Measurements from ENCODE around the gene MMP1. TPM values are rescaled to one million over a fixed set of nuclear protein-coding genes. Genes with fewer than 3 reads are reported as not detected.

Gene MMP1
- total RNA-seq, 2 donors from 2014 or later, result 0.42 to 2.9 TPM

DNA sequence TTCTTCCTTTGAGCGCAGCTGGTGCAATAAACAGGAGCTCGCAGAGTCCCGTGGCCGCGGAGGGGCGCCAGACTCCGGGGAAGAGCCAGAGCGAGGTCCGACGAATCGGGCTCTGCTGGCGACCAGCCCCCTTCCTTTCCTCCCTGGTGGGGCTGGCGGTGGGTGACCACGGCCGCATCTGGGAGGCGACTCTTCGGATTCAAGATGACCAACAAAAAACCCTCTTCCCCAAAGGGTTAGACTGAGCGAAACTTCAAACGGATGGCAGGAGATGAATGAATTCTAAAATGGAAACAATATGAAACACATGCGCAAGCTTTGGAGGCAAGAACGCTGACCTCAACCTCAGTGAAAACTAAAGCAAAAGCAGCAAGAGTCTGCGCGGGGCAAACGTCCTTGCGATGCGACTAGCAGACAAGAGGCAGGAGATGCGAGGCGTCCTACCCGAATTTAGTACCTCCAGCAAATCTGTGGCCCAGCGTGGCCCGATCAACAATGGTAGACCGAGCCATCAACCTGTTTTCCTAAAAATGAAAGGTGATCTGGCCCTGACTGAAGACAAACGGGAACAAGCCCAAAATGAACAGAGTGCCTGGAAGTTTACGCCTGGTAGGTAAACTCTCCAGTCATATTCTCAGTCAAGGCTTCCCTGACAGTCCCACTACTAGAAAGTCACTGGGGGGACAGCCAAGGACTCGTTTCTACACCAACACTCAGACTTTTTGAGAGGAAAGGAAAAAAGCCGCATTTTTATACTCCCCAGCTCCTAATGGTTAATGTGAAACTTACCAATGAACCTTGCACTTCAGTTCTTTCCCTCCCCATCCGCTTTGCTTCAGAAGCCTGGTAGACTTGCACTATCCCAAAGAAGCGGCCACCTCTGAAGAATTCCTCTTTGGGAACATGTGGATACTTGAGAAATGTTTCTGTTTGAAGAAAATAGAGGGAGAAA is 33.8 kb upstream of the MMP1 start:
- intact Hi-C loops (cut with DNase I), result loop anchor here (5.0 kb wide), 1 partner anchor 111 kb away; no protein-coding TSS in a partner anchor
- DNase-seq, result peak; percentile 66
- peak; percentile 42 for TF ChIP-seq CTCF (IDR thresholded peaks at IDR 0.05)
- no peak overlapping the region for H3K27ac ChIP-seq
- no peak overlapping the region for H3K4me3 ChIP-seq
- no peaks in the 10 kb centered on the region for H3K36me3 ChIP-seq
- no peaks in the 10 kb centered on the region for H3K9me3 ChIP-seq
- H3K4me1 ChIP-seq, result no peaks in the 10 kb centered on the region
- H3K27me3 ChIP-seq, result no peaks in the 10 kb centered on the region
- H3K9ac ChIP-seq (ENCODE audit: low read depth in 2 of 2, low read length in 2 of 2), result no peak overlapping the region

DNA sequence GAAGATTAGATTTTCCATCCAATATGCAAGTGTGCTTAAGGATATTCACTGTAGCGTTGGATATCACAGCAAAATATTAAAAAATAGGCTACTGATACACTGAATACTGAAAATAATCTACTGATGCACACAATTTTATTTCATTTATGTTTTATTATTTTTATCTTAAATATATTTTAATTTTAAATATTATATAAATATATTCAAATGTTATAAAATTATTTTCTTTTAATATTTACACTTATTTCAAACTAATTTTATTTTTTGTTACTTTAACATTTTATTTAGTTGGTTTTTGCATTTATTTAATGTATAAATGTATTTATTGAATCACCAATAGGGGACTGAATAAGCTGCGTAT is 33.1 kb upstream of the MMP1 start:
- no peak for DNase-seq
- Histone ChIP-seq H3K27ac (no peak overlapping the region), H3K27me3 (no peaks in the 10 kb centered on the region)

GRCh38 chr11:102830001-102830727 is 32.2 kb upstream of the MMP1 start:
- H3K36me3 ChIP-seq, result no peaks in the 10 kb centered on the region
- H3K4me1 ChIP-seq, result no peaks in the 10 kb centered on the region
- no peak for DNase-seq
- no peak overlapping the region for H3K4me3 ChIP-seq
- TF ChIP-seq CTCF (IDR thresholded peaks at IDR 0.05), result no peak
- no peak overlapping the region for H3K27ac ChIP-seq
- H3K9ac ChIP-seq (ENCODE audit: low read depth in 2 of 2, low read length in 2 of 2), result no peak overlapping the region
- H3K27me3 ChIP-seq, result no peaks in the 10 kb centered on the region
- H3K9me3 ChIP-seq, result no peaks in the 10 kb centered on the region
- intact Hi-C loops (cut with DNase I), result loop anchor here (5.0 kb wide), 1 partner anchor 112 kb away; no protein-coding TSS in a partner anchor

More for the DNA sequence above, 33.1 kb upstream of the MMP1 start:
- no peaks in the 10 kb centered on the region for H3K4me1 ChIP-seq
- no peaks in the 10 kb centered on the region for H3K9me3 ChIP-seq
- no peak overlapping the region for H3K4me3 ChIP-seq
- intact Hi-C loops (cut with DNase I), result loop anchor here (5.0 kb wide), 1 partner anchor 111 kb away; no protein-coding TSS in a partner anchor
- TF ChIP-seq CTCF (IDR thresholded peaks at IDR 0.05), result no peak
- no peaks in the 10 kb centered on the region for H3K36me3 ChIP-seq
- H3K9ac ChIP-seq (ENCODE audit: low read depth in 2 of 2, low read length in 2 of 2), result no peak overlapping the region

DNA sequence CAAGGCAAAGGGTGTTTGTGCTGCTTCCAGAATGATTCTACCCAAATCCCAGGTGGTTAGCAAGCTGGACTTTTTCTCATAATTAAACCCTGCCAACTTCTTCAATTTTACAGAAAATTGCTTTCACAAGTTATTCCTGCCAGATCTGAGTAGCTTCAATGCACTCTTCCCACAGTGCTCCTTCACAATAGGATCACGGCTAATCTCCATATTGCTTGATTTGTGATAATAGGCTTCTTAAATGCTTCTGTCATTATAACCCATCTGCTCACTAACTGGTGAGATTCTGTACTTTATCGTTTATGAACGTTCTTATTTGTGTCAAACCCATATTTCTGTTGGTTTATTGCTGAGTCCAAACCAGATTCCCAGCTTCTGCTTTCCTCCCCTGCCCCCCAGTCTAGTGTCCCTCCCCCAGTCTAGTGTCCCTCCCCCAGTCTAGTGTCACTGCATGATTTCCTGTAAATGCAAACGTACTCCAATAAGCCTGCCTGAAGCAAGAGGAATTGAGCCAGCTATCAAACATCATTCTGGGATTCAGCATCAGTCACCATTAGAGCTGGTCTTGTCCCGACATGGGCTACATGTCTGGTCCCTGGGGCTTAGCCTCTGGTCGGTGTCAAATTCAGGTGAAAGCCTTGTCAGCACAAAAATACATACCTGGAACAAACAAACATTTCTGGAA is 31.5 kb upstream of the MMP1 start:
- Histone ChIP-seq H3K4me3 (no peak overlapping the region), H3K9me3 (no peaks in the 10 kb centered on the region), H3K27me3 (no peaks in the 10 kb centered on the region), H3K27ac (no peak overlapping the region), H3K9ac (ENCODE audit: low read depth in 2 of 2, low read length in 2 of 2) (no peak overlapping the region), H3K4me1 (no peaks in the 10 kb centered on the region), H3K36me3 (no peaks in the 10 kb centered on the region)
- DNase-seq, result no peak
- intact Hi-C loops (cut with DNase I), result no loop called here
- no peak for TF ChIP-seq CTCF (IDR thresholded peaks at IDR 0.05)

- Histone ChIP-seq H3K4me3 (no peak overlapping the region), H3K4me1 (no peaks in the 10 kb centered on the region), H3K27ac (no peak overlapping the region), H3K9ac (ENCODE audit: low read depth in 2 of 2, low read length in 2 of 2) (no peak overlapping the region), H3K9me3 (no peaks in the 10 kb centered on the region), H3K36me3 (no peaks in the 10 kb centered on the region), H3K27me3 (no peaks in the 10 kb centered on the region)
- DNase-seq, result no peak
- intact Hi-C loops (cut with DNase I), result no loop called here
- TF ChIP-seq CTCF (IDR thresholded peaks at IDR 0.05), result no peak
These were observed 26.6 kb upstream of the MMP1 start for GRCh38 chr11:102824556-102824955.

Measured in colonic mucosa (tissue), 4 donors.